ENCODE data around the gene GAL3ST2.
"Not testable (repeated sequence)": the region's sequence is repeated elsewhere in the genome, so short reads cannot be mapped to it uniquely, and the experiment has no call there.

GAL3ST2 gene

DNA sequence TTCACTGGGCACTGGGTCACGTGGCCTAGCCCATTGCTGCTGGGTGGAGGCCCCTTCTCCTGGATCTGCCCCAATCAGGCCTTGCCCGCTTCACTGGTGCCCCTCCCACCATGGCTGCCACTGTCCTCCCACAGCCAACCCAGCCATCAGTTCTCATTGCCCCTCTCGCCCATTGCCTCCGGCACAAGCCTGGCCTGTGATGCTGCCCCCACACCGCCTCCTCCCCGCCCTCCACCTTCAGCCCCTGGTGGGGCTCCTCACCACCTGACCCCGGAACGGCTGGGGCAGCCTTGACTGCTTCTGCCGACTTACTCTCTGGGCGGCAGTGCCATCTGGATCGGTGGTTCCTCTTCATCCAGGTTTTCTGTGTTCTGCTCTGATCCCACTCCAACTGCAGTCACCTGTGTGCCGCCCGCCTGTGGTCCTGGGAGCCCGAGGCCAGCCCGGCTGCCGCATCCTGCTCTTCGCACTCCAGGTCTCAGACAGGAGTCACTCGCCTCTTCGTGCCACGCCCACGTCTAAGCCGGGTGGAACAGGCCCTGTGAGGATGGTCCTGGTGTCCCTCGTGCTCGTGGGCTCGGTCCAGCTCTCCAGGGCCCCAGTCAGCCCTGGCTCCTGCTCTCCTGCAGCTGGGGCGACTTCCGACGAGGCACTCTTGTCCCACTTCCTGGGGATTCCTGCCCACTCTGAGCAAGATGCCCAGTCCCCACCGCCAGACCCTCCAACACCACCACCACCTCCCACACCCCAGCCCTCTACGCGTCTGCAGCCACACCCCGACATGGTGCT lies 28.0 kb upstream of the GAL3ST2 start:
- DNase-seq (ENCODE audit: low read depth in 2 of 2): no peak

DNA sequence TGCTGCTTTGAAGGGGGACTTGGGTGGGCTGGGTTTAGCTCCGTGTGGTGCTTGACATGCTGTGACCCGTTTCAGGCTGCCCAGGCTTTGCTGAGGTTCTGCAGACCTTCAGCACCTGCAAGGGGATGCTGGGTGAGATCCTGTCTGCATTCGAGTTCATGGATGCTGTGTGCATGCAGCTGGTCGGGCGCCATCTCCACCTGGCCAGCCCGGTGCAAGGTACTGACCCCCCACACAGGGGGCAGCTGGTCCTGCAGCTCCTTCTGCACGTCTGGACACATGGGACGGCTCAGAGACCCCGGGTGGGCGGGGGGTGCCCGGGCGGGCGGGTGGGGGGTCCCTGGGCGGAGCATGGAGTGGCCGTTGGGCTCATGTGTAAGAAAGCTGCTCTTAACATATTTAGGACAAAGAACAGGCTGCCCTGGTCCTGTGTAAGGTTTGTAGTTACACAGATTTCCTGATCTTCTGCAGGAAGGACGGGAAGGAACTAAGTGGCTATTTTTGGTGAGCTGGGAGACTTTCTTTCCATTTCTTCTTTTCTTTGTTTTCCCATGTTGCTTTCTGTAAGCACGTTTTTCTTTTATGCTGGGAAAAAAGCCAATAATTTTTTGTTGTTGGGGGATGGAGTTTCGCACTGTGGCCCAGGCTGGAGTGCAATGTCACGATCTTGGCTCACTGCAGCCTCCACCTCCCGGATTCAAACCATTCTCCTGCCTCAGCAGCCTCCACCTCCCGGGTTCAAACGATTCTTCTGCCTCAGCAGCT lies 26.4 kb upstream of the GAL3ST2 start:
- DNase-seq (ENCODE audit: low read depth in 2 of 2): no peak

DNA sequence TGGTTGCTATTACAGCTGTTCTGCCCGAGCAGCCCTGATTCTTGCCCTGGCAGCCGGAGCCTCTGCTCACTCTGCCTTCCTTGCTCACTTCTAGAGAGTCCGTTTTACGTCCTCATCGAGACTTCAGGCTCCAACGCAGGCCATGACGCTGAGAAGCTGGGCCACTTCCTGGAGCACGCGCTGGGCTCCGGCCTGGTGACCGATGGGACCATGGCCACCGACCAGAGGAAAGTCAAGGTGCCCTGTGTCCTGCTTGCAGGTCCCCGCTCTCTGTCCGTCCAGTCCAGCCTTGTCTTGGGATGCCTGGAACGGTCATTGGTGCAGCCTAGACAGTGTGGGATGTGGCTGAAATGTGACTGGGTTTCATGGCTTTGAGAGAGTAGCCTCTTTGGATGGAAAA lies 25.5 kb upstream of the GAL3ST2 start:
- DNase-seq (ENCODE audit: low read depth in 2 of 2): no peak

DNA sequence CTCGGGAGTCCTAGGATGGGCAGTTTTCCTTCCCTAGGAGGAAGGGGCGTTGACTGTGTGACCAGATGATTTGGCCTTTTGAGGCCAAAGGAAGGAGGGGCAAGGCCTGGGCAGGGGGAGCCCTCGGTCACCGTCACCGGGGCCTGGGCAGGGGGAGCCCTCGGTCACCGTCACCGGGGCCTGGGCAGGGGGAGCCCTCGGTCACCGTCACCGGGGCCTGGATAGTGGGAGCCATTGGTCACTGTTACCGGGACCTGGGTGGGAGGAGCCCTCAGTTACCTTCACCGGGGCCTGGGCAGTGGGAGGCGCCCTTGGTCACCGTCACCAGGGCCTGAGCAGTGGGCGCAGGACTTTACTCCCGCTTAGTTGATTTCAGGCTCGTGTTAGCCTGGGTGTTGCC lies 24.8 kb upstream of the GAL3ST2 start:
- no peak for DNase-seq (ENCODE audit: low read depth in 2 of 2)

DNA sequence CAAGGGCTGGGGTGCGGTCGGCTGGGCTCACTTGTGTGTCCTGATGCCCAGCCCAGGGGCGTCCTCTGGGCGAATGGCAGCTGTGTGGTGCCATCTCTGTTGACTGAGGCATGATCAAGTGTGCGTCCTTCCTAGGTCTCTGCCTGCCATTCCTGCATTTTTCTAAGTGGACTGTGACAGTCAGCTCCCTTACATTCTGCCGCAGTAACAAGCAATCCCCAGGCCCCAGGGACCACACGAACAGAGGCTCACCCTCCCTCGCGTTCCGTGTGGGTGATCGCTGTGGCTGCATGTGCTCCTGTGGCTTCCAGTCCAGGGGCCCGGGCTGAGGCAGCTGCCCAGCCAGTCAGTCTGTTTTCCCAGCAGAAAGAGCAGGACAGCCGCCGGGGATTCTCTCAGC lies 24.4 kb upstream of the GAL3ST2 start:
- DNase-seq (ENCODE audit: low read depth in 2 of 2): no peak

DNA sequence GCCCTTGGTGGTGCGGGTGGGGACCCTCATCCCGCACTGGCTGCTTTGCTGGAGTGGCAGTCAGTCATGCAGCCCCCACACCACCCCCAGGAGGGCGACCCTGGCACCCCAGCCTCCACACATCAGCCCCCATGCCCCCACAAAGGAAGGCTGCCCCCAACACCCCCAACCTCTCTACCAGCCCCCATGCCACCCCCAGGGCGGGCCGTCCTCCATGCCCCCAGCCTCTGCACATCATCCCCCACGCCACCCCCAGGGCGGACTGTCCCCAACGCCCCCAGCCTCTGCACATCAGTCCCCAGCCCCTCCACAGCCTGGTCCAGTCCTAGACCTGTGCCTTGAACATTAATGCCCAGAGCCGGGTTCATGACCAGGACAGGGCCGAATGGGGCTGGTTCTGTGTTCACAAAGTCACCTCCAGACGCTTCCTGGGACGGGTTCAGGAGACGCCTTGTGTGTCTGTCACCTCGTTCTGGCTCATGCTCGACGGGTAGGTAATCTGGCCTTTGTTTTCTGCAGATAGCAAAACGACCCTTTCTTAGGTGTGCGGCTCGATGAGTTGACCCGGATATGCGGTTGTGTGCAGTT lies 23.8 kb upstream of the GAL3ST2 start:
- DNase-seq (ENCODE audit: low read depth in 2 of 2): no peak

DNA sequence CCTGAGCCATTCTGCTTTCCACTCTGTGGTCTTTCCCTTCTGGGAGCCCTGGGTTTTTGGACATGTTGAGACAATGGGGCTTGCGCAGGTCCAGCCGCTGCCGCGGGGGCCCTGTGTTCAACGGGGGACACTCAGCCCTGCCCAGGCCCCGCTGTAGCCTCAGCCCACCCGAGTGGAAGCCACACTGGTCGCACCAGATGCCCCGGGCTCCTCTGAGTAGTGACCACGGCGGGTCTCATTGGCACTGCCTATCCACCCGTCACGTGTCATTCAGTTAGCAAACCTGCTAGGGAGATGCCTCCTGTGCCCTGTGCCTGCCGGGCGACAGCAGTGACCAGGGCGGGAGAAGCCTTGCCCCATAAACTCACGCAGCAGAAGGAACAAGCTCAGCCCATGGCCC lies 23.1 kb upstream of the GAL3ST2 start:
- no peak for DNase-seq (ENCODE audit: low read depth in 2 of 2)

DNA sequence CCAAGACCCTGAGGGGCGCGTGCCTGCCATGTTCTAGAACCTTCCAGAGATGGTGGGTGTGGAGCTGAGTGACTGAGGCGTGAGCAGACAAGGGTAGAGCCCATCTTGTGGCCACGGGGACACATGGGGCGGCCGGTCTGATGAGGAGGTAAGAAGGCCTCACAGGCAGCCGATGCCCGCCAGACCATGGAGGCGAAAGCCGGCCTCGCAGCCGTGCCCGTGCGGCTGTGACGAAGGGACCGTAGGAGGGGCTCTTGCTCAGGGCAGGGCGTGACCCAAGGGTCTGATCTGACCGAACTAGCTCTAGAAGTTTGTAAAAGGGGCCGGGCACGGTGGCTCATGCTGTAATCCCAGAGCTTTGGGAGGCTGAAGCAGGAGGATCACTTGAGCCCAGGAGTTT lies 22.6 kb upstream of the GAL3ST2 start:
- no peak for DNase-seq (ENCODE audit: low read depth in 2 of 2)

DNA sequence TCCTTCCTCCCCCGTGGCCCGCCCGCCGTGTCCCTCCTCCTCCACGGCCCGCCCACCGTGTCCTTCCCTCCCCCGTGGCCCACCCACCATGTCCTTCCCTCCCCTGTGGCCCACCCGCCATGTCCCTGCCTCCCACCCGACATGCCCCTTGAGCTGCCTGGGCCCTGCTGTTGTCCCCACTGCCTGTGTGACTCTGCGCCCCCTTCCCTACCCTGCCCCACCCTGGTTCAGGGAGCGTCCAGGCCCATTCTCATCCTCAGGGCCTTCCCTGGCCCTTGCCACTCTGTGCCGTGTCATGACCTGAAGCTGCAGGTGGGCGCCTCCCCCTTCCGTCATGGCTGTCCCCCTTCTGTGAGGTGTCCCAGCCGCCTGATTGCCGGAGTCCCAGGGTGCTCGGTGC lies 21.5 kb upstream of the GAL3ST2 start:
- no peak for DNase-seq (ENCODE audit: low read depth in 2 of 2)

DNA sequence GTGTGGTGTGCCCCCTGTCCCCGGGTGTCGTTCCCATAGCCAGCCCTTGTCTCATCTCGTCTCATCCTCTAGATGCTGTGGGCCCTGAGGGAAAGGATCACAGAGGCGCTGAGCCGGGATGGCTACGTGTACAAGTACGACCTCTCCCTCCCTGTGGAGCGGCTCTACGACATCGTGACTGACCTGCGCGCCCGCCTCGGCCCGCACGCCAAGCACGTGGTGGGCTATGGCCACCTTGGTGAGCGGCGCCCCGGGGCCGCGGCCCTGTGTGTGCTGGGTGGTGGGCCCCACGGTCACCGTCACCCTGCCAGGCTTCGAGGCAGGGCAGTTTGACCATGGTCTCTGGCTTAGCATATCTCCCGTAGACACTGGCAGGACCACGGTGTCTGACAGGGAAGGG lies 20.8 kb upstream of the GAL3ST2 start:
- no peak for DNase-seq (ENCODE audit: low read depth in 2 of 2)

DNA sequence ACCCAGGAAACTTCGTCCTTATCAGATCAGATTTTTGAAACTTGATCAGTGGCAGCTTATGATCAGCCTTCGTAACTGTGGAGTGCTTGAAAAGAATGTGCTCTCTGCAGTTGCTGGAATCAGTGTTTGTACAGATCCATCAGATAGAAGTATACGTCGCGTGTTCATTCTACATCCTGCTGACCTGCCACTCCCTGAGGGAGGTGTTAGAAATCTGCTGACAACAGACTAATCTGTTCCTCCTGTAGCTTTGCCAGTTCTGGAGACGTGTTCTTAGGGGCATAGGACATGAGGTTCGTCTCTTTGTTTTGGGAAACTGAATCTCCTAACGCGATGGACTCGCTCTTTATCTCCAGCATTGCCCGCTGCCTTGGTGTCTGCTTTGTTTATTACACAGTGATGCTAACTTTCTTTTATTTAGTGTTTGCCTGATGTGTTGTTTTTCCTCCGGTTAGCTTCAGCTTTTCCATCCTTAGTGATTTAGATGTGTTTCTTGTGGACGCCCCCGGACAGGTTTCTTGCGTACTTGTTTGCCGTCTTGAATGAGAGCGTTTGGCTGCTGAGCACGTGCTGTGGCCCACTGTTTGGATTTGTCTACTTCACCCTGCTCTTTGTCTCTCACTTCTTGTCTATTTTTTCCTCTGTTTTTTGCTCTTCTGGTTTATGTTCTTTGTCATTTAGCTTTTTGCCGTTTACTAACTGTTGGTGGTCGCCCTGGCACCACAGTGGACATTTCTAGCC lies 17.4 kb upstream of the GAL3ST2 start:
- DNase-seq (ENCODE audit: low read depth in 2 of 2): no peak

DNA sequence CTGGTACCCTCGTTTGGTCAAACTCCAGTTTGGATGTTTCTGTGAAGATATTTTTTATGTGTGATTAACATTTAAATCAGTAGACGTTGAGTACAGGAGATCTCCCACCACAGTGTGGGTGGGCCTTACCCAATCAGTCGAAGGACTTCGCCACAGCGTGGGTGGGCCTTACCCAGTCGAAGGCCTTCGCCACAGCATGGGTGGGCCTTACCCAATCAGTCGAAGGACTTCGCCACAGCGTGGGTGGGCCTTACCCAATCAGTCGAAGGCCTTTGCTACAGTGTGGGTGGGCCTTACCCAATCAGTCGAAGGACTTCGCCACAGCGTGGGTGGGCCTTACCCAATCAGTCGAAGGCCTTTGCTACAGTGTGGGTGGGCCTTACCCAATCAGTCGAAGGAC lies 16.7 kb upstream of the GAL3ST2 start:
- not testable (repeated sequence) for DNase-seq (ENCODE audit: low read depth in 2 of 2)

DNA sequence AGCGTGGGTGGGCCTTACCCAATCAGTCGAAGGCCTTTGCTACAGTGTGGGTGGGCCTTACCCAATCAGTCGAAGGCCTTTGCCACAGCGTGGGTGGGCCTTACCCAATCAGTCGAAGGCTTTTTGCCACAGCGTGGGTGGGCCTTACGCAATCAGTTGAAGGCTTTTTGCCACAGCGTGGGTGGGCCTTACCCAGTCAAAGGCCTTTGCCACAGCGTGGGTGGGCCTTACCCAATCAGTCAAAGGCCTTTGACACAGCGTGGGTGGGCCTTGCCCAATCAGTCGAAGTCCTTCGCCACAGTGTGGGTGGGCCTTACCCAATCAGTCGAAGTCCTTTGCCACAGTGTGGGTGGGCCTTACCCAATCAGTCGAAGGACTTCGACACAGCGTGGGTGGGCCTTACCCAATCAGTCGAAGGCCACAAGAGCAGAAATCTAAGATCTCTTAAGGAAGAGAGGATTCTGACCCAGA lies 16.3 kb upstream of the GAL3ST2 start:
- no peak for DNase-seq (ENCODE audit: low read depth in 2 of 2)

DNA sequence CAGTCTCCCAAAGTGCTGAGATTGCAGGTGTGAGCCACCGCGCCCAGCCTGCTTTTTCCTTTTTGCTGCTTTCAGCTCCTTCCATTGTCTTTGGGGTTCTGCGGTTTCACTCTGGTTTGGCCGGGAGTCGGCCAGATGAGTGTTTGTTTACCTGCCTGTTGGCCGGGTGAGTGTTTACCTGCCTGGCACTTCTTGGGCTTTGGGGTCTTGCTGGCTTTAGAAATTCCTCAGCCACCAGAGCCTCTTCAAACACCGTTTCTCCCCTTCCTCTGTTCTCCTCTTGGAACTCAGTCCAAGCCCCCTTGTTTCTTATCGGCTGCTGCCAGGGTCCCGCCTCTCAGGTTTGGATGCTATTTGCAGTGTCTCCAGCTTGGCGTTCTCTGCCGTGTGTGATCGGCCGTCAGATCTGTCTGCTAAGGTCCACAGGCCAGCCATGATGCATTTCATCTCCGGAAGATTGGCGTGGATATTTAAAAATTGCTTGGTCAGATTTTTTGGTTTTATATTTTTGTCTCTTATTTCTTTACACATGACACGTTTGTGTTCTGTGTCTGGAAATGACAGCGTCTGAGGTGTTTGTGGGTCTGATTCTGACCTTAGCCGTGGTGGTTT lies 14.2 kb upstream of the GAL3ST2 start:
- DNase-seq (ENCODE audit: low read depth in 2 of 2): no peak

DNA sequence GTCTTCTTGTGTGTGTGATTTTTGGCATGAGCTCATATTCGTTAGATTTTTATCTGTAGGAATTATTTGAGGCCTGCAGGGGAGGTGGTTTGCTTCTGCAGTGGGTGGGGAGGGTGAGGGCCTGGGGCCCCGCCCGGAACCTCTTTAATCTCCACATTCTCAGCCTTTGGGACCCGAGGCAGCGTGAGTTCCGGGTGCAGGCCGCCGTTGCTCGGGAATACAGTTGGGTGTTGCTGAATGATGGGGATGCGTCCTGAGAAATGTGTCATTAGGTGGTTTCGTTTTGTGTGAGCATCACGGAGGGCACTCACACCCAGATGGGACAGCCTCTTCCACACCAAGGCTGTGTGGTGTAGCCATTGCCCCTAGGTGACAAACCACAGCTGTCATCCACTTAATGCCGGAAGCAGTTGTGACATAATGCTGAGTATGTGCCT lies 13.7 kb upstream of the GAL3ST2 start:
- DNase-seq (ENCODE audit: low read depth in 2 of 2): no peak

DNA sequence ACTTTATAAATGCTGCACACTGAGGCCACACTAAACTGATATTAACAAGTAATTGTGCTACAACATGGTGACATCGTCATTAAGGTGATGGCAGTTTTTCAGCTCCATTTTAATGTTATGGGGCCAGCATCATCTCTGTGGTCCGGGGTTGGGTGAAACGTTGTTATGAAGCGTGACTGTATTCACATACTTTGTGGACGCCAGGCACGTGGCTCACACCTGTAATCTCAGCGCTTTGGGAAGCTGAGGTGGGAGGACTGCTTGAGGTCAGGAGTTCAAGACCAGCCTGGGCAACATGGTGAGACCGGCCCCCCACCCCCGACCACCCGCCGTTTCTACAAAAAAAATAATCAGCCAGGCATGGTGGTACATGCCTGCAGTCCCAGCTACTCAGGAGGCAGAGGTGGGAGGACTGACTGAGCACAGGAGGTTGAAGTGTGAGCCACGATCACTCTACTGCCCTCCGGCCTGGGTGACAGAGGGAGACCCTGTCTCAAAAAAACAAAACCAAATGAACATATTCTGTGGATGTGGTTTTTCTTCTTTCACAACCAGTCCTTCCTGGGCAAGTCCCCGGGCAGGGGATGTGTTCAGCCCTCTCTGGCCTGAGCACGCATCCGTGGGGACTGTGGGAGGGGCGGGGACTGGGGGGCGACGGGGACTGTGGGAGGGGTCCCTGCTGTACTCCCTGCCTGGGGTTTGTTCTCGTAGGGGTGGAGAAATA lies 12.9 kb upstream of the GAL3ST2 start:
- no peak for DNase-seq (ENCODE audit: low read depth in 2 of 2)

DNA sequence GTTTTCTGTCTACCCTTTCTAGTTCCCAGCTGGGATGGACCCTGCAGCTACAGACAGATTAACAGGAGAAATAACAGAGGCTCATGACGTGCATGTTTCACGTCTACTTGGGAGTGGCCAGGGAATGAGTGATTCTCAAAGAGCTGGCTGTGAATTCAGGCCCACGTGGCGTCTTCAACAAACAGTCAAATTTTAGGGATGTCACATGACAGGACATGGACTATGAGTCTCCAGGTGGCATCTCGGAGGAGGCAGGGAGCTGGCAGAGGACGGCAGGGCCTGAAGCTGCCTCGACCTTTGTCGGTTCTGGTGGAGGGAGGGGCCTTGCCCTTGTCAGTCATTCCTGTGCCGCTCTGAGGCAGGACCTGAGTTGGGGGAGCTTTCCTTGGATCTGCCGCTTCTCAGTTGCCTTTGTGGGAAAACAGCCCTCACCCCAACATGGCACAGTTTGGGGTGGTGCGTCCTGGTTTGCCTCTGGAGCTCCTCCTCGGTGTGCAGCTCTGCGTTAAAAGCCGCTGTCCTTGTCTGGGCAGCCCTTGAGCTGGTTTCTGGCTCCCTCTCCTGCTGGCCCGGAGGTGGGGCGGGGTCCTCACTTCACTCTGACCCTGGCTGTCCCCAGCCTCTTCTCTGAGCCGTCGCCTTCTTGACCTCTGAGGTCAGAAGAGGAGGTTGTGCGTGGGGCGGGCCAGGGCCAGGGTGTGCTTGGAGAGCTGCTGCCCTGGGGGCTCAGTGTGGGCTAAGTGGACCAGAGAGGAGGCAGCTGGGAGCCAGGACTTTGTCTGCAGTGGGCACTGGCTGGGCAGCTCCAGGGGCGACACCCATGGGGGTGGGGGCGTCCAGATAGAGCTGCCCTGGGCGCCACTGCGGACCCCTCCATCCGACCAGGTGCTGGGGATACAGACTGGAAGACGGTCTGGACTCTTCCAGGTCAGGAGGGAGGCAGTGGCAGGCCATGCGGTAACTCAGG lies 12.1 kb upstream of the GAL3ST2 start:
- no peak for DNase-seq (ENCODE audit: low read depth in 2 of 2)

DNA sequence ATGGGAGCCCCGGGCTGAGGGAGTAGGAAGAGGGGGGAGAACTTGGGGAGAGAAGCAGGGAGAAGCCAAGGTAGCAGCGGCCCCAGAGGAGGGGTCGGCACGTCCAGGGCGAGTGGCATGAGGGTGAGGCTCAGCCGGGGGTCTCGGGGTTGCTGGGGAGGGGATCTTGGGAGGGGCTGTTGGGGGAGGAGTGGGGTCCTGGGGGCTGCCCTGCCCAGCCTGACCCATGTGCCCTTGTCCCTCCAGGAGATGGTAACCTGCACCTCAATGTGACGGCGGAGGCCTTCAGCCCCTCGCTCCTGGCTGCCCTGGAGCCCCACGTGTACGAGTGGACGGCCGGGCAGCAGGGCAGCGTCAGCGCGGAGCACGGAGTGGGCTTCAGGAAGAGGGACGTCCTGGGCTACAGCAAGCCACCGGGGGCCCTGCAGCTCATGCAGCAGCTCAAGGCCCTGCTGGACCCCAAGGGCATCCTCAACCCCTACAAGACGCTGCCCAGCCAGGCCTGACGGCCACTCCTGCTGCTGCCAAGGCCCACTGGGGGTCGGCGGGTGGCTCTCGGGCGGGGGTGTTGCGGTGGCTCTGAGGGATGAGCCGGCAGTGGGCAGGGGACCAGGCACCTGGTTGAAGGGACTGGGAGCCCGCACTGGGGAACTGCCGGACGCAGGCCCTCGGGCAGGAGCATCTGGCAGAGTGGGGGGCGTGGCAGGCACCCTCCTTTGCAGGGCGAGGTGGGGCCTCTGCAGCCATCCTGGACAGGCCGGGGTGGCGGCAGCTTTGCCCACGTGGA lies 9.0 kb upstream of the GAL3ST2 start:
- DNase-seq (ENCODE audit: low read depth in 2 of 2): no peak

DNA sequence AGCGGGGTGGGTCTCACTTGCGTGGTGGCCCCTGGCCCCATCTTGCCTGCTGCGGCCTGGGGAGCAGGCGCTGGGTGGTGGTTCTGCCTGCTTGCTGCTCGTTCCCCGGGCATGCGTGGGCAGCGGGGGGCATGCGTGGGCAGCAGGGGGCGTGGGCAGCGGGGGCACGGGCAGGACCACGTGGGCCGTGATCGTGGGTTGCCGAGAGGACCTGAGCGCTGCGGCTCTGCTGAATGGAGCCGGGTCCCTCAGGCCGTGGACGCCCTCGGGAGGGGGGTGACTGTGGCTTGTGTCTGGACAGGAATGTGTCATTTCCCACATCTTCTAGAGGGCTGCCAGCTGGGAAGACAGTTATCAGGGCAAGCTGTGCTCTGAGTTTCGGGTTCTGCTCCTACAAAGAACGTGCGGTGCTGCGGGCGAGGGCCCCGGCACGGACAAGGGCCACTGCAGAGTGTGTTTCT lies 8.3 kb upstream of the GAL3ST2 start:
- DNase-seq (ENCODE audit: low read depth in 2 of 2): no peak

All from stimulated activated CD4-positive, alpha-beta T cell treated with anti-CD3 and anti-CD28 coated beads, Interleukin-12 subunit alpha, Interleukin-12 subunit beta, amount 100 ng/mL, for 24 hours (primary cell).